ENCODE data around the gene IL27RA.

Gene IL27RA

DNA sequence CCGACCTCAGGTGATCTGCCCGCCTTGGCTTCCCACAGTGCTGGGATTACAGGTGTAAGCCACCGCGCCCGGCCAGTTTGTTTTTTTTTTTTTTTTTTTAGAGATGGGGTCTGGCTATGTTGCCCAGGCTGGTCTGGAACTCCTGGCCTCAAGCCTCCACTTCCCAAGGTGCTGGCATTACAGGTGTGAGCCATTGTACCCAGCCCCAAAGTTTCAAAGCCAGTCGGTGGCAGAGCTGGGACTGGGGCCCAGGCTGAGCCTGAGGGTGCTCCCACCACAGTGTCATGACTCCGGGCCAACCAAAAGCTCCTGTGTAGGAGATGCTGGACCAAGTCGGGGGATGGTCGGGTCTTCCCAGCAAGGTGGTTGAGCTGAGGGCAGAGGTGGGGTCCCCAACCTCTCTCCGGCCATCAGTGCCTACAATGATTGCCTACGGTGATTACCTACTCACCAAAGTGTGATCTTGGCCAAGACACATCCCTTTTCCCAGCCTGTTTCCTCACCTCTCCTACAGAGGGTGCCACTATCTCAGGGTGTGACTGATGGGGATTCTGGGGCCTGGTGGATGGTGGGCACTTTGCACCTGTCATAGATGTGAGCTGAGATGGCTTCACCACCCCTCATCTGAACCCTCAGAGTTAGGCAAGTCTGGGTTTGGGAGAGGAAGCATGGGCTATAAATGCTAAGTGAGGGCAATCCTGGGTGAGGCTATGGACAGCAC, 64.9 kb downstream of the IL27RA start:
- no peak overlapping the region for H3K4me3 ChIP-seq (ENCODE audit: low read depth in 1 of 2, low read length in 2 of 2)
- H4K20me1 ChIP-seq (ENCODE audit: insufficient read depth, low read length): no peaks in the 10 kb centered on the region
- no peak for ATAC-seq (ENCODE audit: insufficient read depth, low read depth)
- no peaks in the 10 kb centered on the region for H3K27me3 ChIP-seq (ENCODE audit: insufficient read depth, low read length, poor library complexity)
- no peak overlapping the region for H3K9ac ChIP-seq (ENCODE audit: low read depth, low read length)
- peak; percentile 36 for TF ChIP-seq CTCF (IDR thresholded peaks at IDR 0.05; ENCODE audit: borderline replicate concordance, extremely low read depth, low read length, poor library complexity, severe bottlenecking)
- no peak for TF ChIP-seq EZH2 (IDR thresholded peaks at IDR 0.05; ENCODE audit: borderline replicate concordance, low read depth, low read length, severe bottlenecking)
- H3K4me2 ChIP-seq (ENCODE audit: insufficient read depth, low read length): no peak overlapping the region
- H2AFZ ChIP-seq (ENCODE audit: low read depth, low read length): no peak overlapping the region
- peaks cover 36% of the 10 kb centered on the region for H3K36me3 ChIP-seq (ENCODE audit: insufficient read depth, low read length)
- H3K9me3 ChIP-seq (ENCODE audit: insufficient read depth, low read length, severe bottlenecking): peaks cover 9% of the 10 kb centered on the region
- peaks cover 11% of the 10 kb centered on the region for H3K4me1 ChIP-seq (ENCODE audit: insufficient read depth, low read length)
- no peak for DNase-seq
- H3K27ac ChIP-seq (ENCODE audit: low read length): no peak overlapping the region
- peaks cover 5% of the 10 kb centered on the region; the same call in 1 of the 2 replicates for H3K79me2 ChIP-seq (ENCODE audit: insufficient read depth, low read length)

DNA sequence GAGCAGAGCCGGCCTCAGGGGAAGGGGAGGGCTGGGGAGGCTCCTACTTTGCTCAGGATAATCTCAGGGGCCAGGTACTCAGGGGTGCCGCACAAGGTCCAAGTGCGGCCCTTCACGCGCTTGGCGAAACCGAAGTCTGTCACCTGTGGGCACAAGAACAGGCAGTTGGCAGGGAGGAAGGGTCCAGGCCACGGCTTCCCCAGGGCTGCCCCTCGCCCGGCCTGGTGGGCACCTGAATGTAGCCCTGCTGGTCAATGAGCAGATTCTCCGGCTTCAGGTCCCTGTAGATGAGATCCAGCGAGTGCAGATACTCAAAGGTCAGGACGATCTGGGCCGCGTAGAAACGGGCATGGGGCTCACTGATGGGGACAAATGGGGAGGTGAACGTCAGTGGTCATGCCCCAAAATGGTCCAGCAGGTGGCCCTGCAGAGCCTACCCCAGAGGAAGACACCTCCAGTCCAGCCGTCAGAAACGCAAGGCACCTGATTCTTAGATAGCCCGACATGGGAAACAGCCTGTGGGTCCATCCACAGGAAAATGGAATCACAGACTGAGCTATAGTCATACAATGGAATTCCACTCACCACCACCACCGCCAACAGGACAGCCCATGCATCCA, 66.1 kb downstream of the IL27RA start:
- Histone ChIP-seq H3K9ac (ENCODE audit: low read depth, low read length) (no peak overlapping the region), H3K4me2 (ENCODE audit: insufficient read depth, low read length) (no peak overlapping the region), H3K27ac (ENCODE audit: low read length) (no peak overlapping the region), H3K27me3 (ENCODE audit: insufficient read depth, low read length, poor library complexity) (no peaks in the 10 kb centered on the region), H3K36me3 (ENCODE audit: insufficient read depth, low read length) (peaks cover 44% of the 10 kb centered on the region), H3K79me2 (ENCODE audit: insufficient read depth, low read length) (no peaks in the 10 kb centered on the region), H4K20me1 (ENCODE audit: insufficient read depth, low read length) (no peaks in the 10 kb centered on the region), H3K4me1 (ENCODE audit: insufficient read depth, low read length) (no peaks in the 10 kb centered on the region; the same call in 1 of the 2 replicates), H3K9me3 (ENCODE audit: insufficient read depth, low read length, severe bottlenecking) (peaks cover 9% of the 10 kb centered on the region), H3K4me3 (ENCODE audit: low read depth in 1 of 2, low read length in 2 of 2) (no peak overlapping the region), H2AFZ (ENCODE audit: low read depth, low read length) (no peak overlapping the region)
- TF ChIP-seq EZH2 (IDR thresholded peaks at IDR 0.05; ENCODE audit: borderline replicate concordance, low read depth, low read length, severe bottlenecking) (no peak), CTCF (IDR thresholded peaks at IDR 0.05; ENCODE audit: borderline replicate concordance, extremely low read depth, low read length, poor library complexity, severe bottlenecking) (peak; percentile 19)
- DNase-seq (no peak), ATAC-seq (ENCODE audit: insufficient read depth, low read depth) (no peak)

DNA sequence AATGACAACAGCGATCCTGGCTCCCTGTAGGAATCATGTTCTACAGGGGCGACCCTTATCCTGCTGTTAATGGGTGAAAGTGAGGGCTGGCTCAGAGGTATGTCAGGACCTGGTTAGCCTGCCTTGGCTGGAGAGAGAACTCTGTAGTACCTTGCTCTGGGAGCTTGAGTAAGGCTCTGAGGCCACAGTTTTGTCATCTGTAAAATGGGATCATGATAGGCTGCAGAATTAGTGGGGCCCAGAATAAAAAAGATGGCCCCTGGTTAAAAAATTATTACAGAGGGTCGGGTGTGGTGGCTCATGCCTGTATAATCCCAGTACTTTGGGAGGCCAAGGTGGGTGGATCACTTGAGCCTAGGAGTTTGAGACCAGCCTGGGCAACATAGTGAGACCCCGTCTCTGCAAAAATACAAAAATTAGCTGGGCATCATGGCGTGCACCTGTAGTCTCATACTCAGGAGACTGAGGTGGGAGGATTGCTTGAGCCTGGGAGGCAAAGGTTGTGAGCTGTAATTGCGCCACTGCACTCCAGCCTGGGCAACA, 69.5 kb downstream of the IL27RA start:
- Histone ChIP-seq H3K27ac (ENCODE audit: low read length) (no peak overlapping the region), H4K20me1 (ENCODE audit: insufficient read depth, low read length) (no peaks in the 10 kb centered on the region), H3K4me3 (ENCODE audit: low read depth in 1 of 2, low read length in 2 of 2) (no peak overlapping the region), H3K79me2 (ENCODE audit: insufficient read depth, low read length) (no peaks in the 10 kb centered on the region), H3K4me1 (ENCODE audit: insufficient read depth, low read length) (no peaks in the 10 kb centered on the region), H3K9ac (ENCODE audit: low read depth, low read length) (no peak overlapping the region), H2AFZ (ENCODE audit: low read depth, low read length) (no peak overlapping the region), H3K9me3 (ENCODE audit: insufficient read depth, low read length, severe bottlenecking) (no peaks in the 10 kb centered on the region), H3K27me3 (ENCODE audit: insufficient read depth, low read length, poor library complexity) (no peaks in the 10 kb centered on the region), H3K36me3 (ENCODE audit: insufficient read depth, low read length) (peaks cover 57% of the 10 kb centered on the region), H3K4me2 (ENCODE audit: insufficient read depth, low read length) (no peak overlapping the region)
- ATAC-seq (ENCODE audit: insufficient read depth, low read depth) (no peak), DNase-seq (no peak)
- TF ChIP-seq CTCF (IDR thresholded peaks at IDR 0.05; ENCODE audit: borderline replicate concordance, extremely low read depth, low read length, poor library complexity, severe bottlenecking) (no peak), EZH2 (IDR thresholded peaks at IDR 0.05; ENCODE audit: borderline replicate concordance, low read depth, low read length, severe bottlenecking) (no peak)

All from DND-41 (cell line).